ENCODE data around the gene GRK2. TPM values are rescaled to one million over a fixed set of nuclear protein-coding genes. Genes with fewer than 3 reads are reported as not detected.

GRK2 gene
- total RNA-seq, 1 experiment from 2014 or later, result 56.3 TPM

DNA sequence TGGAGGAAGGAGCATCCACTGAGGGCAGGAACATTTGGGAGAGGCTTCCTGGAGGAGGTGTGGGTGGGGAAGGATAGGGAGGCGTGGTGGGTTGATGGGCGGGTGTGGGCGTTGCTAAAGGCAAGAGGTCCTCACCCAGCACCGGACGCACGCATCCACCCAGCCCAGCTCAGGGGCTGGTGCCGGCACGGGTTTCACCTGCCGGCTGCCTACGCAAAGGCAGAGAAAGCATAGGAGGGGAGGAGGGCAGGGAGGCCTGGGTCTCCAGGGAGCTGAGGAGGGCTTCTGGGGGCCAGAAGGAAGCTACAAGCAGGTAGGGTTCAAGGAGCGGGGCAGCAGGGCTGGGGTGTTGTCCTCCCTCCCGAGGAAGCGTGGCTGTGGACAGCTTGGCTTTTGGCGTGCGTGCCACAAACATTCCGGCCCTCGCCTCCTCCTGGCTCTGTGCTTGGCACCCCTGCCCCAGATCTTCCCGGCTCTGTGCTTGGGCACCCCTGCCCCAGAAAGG, 44.8 kb downstream of the GRK2 start:
- Histone ChIP-seq H3K9ac (ENCODE audit: extremely low read depth, insufficient read length, low read length) (no peak overlapping the region), H3K9me3 (ENCODE audit: control insufficient read depth, low read depth, low read length) (no peaks in the 10 kb centered on the region), H4K8ac (replicated peaks; ENCODE audit: insufficient read length, low read depth, low read length) (no peak overlapping the region), H3K23ac (ENCODE audit: insufficient read length, low read depth, low read length) (no peak overlapping the region), H2BK15ac (ENCODE audit: low read depth, low read length) (no peak overlapping the region), H3K56ac (ENCODE audit: insufficient read length, low read depth, low read length) (no peak overlapping the region), H3K27ac (ENCODE audit: insufficient read length, low read depth, low read length) (no peak overlapping the region), H3K4ac (ENCODE audit: low read depth, low read length) (no peak overlapping the region), H3K79me2 (ENCODE audit: insufficient read depth, low read length) (no peaks in the 10 kb centered on the region), H2AK5ac (ENCODE audit: insufficient read length, low read length) (no peak overlapping the region), H3K23me2 (ENCODE audit: insufficient read length, low read depth, low read length, poor library complexity, severe bottlenecking) (no peaks in the 10 kb centered on the region), H2BK120ac (ENCODE audit: low read depth, low read length, poor library complexity, severe bottlenecking) (no peak overlapping the region), H4K91ac (ENCODE audit: insufficient read length, low read depth, low read length) (no peak overlapping the region), H4K20me1 (ENCODE audit: control insufficient read depth, insufficient read depth, insufficient read length) (no peaks in the 10 kb centered on the region), H2AFZ (ENCODE audit: low read length) (no peak overlapping the region), H2BK5ac (ENCODE audit: insufficient read length, low read length) (no peak overlapping the region), H4K5ac (ENCODE audit: insufficient read length, low read depth, low read length) (no peak overlapping the region), H3K27me3 (ENCODE audit: insufficient read depth, low read length) (no peaks in the 10 kb centered on the region), H3K14ac (ENCODE audit: insufficient read depth, low read length) (no peak overlapping the region), H3K4me2 (ENCODE audit: insufficient read depth, insufficient read length, low read length) (no peak overlapping the region), H2BK20ac (ENCODE audit: low read depth, low read length, poor library complexity, severe bottlenecking) (no peak overlapping the region), H3K18ac (ENCODE audit: insufficient read length, low read depth, low read length) (no peak overlapping the region), H3T11ph (ENCODE audit: low read length) (no peak overlapping the region), H2BK12ac (ENCODE audit: insufficient read length, low read depth, low read length) (no peak overlapping the region), H3K79me1 (ENCODE audit: insufficient read depth, low read depth, low read length, poor library complexity, severe bottlenecking) (no peaks in the 10 kb centered on the region), H3K4me1 (ENCODE audit: insufficient read depth, low read length) (no peaks in the 10 kb centered on the region)
- TF ChIP-seq, protein P1, sequence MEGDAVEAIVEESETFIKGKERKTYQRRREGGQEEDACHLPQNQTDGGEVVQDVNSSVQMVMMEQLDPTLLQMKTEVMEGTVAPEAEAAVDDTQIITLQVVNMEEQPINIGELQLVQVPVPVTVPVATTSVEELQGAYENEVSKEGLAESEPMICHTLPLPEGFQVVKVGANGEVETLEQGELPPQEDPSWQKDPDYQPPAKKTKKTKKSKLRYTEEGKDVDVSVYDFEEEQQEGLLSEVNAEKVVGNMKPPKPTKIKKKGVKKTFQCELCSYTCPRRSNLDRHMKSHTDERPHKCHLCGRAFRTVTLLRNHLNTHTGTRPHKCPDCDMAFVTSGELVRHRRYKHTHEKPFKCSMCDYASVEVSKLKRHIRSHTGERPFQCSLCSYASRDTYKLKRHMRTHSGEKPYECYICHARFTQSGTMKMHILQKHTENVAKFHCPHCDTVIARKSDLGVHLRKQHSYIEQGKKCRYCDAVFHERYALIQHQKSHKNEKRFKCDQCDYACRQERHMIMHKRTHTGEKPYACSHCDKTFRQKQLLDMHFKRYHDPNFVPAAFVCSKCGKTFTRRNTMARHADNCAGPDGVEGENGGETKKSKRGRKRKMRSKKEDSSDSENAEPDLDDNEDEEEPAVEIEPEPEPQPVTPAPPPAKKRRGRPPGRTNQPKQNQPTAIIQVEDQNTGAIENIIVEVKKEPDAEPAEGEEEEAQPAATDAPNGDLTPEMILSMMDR (conservative IDR thresholded peaks at IDR 0.05), result no peak
- no peaks in the 10 kb centered on the region for H3K9me3 Mint-ChIP-seq
- DNase-seq, result no peak
- H3K36me3 Mint-ChIP-seq (ENCODE audit: insufficient read depth in 1 of 3, low read depth in 3 of 3), result peaks cover 0 to 15% (median 8%) of the 10 kb centered on the region in 3 experiments; a peak in 5 of 7 replicates
- H3K27ac Mint-ChIP-seq, result no peak overlapping the region
- H3K4me3 Mint-ChIP-seq, result no peak overlapping the region
- no CpG with 5 or more reads among the region's 18 CpGs for WGBS (ENCODE audit: extremely low coverage, insufficient read length, low lambda C conversion rate)
- no peaks in the 10 kb centered on the region; a peak in 1 of 4 replicates for H3K4me1 Mint-ChIP-seq
- peaks cover 14% of the 10 kb centered on the region for H3K27me3 Mint-ChIP-seq (ENCODE audit: low read depth)

Data from H9 (cell line).